Ovary (tissue), 9 donors: ENCODE results near the gene WEE1. TPM values are rescaled to one million over a fixed set of nuclear protein-coding genes. Genes with fewer than 3 reads are reported as not detected.

ENCODE experiments used
- DNase-seq, 5 donors: peaks; one replicate each; pipeline ENCODE4 v3.0.0-alpha.2; 2019 to 2020
- H3K27ac ChIP-seq, 2 donors: fragments of 200-600 bp; one replicate each; pipeline versions ENCODE4 v1.5.1 to v1.8.0; 2019 to 2022
- H3K27me3 ChIP-seq: fragments of 200-600 bp; one replicate; pipeline ENCODE4 v1.8.0; 2022
- H3K36me3 ChIP-seq: fragments of 200-600 bp; sonication (generic); one replicate; pipeline ENCODE4 v1.5.1; 2019
- H3K4me1 ChIP-seq: one replicate; pipeline ENCODE4 v1.8.1; 2013; ENCODE audit warnings: mild to moderate bottlenecking, moderate library complexity; ENCODE audit not compliant: insufficient read depth
- H3K4me3 ChIP-seq: fragments of 200-600 bp; sonication (generic); one replicate; pipeline ENCODE4 v1.5.1; 2017
- H3K9me3 ChIP-seq, 2 donors: fragments of 200-600 bp in 1 of 2; sonication (generic) in 1 of 2; one replicate each; pipeline versions ENCODE4 v1.5.1 to v1.8.1; 2013 to 2019; ENCODE audit warnings: mild to moderate bottlenecking in 1 of 2, moderate library complexity in 1 of 2
- EP300 ChIP-seq: sonication (generic); formaldehyde crosslinking; IDR thresholded peaks from one replicate; pipeline ENCODE4 v1.6.1; 2017; ENCODE audit warnings: antibody characterized with exemption
- POLR2A ChIP-seq: fragments of 450-650 bp; IDR thresholded peaks from one replicate; pipeline ENCODE4 v1.6.1; 2017; ENCODE audit warnings: antibody characterized with exemption, mild to moderate bottlenecking, moderate library complexity
- WGBS, 3 donors: extraction: QIAGEN DNeasy Blood & Tissue Kit in 1 of 3; methylation state at CpG; one replicate each; pipeline versions ENCODE4 v1.1.5 to v1.1.7; 2013 to 2017; 5-methylcytosine and 5-hydroxymethylcytosine counted together
- intact Hi-C, 4 donors: fragments of 100-400 bp; cut with DNase I; formaldehyde crosslinking; loops; one replicate each; pipeline versions ENCODE4 v1.11.0 to v1.15.1; 2022 to 2023
- polyA plus RNA-seq, 2 donors: library from polyadenylated mRNA; stranded (reverse); fragments of 200-250 nt in 1 of 2; fragments of 350-450 nt in 1 of 2; fragmentation: Illumina TruSeq in 1 of 2; extraction: RNeasy Lipid Tissue Mini Kit (QIAGEN cat#74804) in 1 of 2; gene quantifications; one replicate each; pipeline ENCODE4 v1.2.3, GENCODE V29; 2013 to 2014
- total RNA-seq, 7 donors: library from RNA; depleted of rRNA in 2 of 7; stranded (reverse); fragments of >200 nt in 2 of 7; fragmentation: NEBNext Ultra II Directional in 3 of 7; extraction: Animal tissue kit (Norgen Biotek cat#: 25700) in 3 of 7; gene quantifications; one replicate each; pipeline versions ENCODE4 v1.1.0 to v1.2.4, GENCODE V29; 2016 to 2023
- TF ChIP-seq, protein P1 (sequence below), 3 donors: fragments of 450-650 bp in 2 of 3; fragments of 200-600 bp in 1 of 3; IDR thresholded peaks; one replicate each; pipeline versions ENCODE4 v1.5.1 to v1.8.0; 2016 to 2022; ENCODE audit warnings: antibody characterized with exemption in 3 of 3, mild to moderate bottlenecking in 1 of 3
- donor health status: DM: no; HTN: no; CAD: no; lungs with moderate emphysema.
- donor health status: DM: no; HTN: no; CAD: no.
- donor health status: Bipolar disorder and iron deficiency.
- donor health status: DM: yes; HTN: yes; CAD: no.
- donor health status: DM: no; HTN: no; CAD: no.
- donor health status: DM: yes; HTN: yes; CAD: no.

Gene WEE1
- total and polyA plus RNA-seq, 9 donors, result 10.5 to 55.4 (median 21.6) TPM

DNA sequence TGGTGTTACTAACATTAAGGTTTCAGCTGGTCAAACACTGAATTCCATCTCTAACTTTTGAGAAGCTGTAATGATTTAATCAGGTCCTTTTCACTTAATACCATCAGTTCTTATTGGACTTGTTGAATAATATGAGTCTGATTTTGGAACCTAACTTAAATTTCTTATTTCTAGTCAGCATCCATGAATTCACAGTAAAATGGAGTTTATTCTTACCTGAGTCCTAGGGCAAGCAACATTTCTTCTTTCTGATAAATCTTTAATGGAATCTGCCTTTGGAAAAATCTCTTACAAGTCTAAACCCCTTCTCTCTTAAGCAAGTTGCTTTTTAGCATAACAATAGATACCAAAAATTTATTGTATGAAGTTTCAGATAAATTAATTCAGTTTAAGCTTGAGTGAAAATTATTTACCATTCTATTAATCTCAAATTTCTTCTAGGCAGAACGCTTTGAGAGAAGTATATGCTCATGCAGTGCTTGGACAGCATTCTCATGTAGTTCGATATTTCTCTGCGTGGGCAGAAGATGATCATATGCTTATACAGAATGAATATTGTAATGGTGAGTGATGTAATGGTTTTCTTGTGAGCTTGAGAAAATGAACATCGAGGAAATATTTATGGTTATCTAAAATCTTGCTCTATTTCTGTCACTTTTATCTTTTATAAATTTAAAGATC lies 3.4 kb downstream of the WEE1 start:
- no peaks in the 10 kb centered on the region for H3K4me1 ChIP-seq
- intact Hi-C loops, result no loop called here
- DNase-seq, result no peak
- no peaks in the 10 kb centered on the region for H3K36me3 ChIP-seq
- H3K4me3 ChIP-seq, result peak overlapping the region; percentile 80
- H3K27ac ChIP-seq, result no peak overlapping the region
- no peaks in the 10 kb centered on the region for H3K9me3 ChIP-seq
- no peaks in the 10 kb centered on the region for H3K27me3 ChIP-seq
- TF ChIP-seq POLR2A (no peak), EP300 (no peak)
- TF ChIP-seq, protein P1, sequence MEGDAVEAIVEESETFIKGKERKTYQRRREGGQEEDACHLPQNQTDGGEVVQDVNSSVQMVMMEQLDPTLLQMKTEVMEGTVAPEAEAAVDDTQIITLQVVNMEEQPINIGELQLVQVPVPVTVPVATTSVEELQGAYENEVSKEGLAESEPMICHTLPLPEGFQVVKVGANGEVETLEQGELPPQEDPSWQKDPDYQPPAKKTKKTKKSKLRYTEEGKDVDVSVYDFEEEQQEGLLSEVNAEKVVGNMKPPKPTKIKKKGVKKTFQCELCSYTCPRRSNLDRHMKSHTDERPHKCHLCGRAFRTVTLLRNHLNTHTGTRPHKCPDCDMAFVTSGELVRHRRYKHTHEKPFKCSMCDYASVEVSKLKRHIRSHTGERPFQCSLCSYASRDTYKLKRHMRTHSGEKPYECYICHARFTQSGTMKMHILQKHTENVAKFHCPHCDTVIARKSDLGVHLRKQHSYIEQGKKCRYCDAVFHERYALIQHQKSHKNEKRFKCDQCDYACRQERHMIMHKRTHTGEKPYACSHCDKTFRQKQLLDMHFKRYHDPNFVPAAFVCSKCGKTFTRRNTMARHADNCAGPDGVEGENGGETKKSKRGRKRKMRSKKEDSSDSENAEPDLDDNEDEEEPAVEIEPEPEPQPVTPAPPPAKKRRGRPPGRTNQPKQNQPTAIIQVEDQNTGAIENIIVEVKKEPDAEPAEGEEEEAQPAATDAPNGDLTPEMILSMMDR (IDR thresholded peaks at IDR 0.05), result no peak
- WGBS, 3 donors, result 37 to 64% (median 54%) methylated on average over 4 of the region's 4 CpGs

DNA sequence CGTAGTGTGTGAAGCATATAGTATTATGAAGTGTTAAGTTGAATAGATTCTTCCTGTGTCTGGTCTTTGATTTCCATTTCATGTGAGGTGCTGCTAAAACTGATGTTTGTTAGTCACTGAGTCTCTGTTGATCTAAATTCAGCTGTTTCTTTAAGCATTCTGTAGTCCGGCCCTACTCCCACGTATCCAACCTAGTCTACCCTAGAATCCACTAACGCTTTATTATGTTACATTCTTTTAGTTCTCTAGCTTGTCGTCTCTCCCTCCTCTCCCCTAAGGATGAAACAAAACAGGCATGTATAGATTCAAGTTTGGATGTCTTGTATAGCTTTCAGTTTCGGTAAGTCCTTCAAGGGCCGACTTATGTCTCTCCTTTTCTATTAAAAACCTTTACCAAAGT lies 4.1 kb downstream of the WEE1 start:
- 35 to 48% (median 41%) methylated on average over 7 of the region's 7 CpGs for WGBS, 3 donors
- intact Hi-C loops, result no loop called here
- no peaks in the 10 kb centered on the region for H3K4me1 ChIP-seq
- H3K27me3 ChIP-seq, result no peaks in the 10 kb centered on the region
- TF ChIP-seq EP300 (no peak), POLR2A (no peak)
- TF ChIP-seq, protein P1 (IDR thresholded peaks at IDR 0.05), result no peak
- no peak overlapping the region for H3K27ac ChIP-seq
- no peaks in the 10 kb centered on the region for H3K36me3 ChIP-seq
- DNase-seq, result no peak
- H3K9me3 ChIP-seq, result no peaks in the 10 kb centered on the region
- peak overlapping the region; percentile 2 for H3K4me3 ChIP-seq

DNA sequence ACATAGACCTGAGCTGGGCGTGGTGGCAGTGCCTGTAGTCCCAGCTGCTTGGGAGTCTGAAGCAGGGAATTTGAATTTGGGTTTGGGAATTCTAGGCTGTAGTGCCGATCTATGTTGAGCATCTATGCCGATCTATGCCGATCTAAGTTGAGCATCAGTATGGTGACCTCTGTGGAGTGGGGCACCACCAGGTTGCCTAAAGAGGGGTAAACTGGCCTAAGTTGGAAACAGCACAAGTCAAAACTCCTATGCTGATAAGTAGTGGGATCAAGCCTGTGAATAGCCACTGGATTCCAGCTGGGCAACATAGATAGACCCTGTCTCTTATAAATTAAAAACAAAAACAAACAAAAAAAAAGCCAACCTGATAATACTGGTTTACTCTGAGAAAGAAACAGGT lies 7.4 kb downstream of the WEE1 start:
- Histone ChIP-seq H3K4me3 (no peak overlapping the region), H3K9me3 (no peaks in the 10 kb centered on the region), H3K27ac (no peak overlapping the region), H3K36me3 (no peaks in the 10 kb centered on the region), H3K27me3 (no peaks in the 10 kb centered on the region), H3K4me1 (no peaks in the 10 kb centered on the region)
- TF ChIP-seq EP300 (no peak), POLR2A (no peak)
- TF ChIP-seq, protein P1 (IDR thresholded peaks at IDR 0.05), result no peak
- WGBS, 3 donors, result 97 to 99% (median 98%) methylated on average over 4 of the region's 4 CpGs
- no peak for DNase-seq
- intact Hi-C loops, result no loop called here

DNA sequence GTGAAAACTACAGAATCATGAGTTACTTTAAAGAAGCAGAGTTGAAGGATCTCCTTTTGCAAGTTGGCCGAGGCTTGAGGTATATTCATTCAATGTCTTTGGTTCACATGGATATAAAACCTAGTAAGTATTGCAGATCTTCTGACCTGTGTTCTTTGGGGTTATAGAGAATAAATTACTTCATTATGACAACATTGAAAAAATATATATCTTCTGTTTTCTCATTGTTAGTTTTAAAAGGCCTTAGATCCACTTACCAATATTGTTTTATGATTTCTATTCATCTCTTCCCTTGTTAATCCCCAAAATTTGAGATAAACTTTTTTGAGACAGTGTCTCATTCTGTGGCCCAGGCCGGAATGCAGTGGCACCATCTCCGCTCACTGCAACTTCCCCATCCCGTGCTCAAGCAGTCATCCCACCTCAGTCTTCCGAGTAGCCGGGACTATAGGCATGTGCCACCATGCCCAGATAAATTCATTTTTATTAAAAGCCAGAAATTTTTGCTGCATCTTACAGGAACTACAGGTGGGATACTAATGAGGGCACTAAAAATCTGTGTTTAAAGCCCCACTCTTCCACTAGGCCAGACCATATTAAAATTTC lies 8.2 kb downstream of the WEE1 start:
- no peaks in the 10 kb centered on the region for H3K4me1 ChIP-seq
- no peak overlapping the region for H3K4me3 ChIP-seq
- DNase-seq, result no peak
- H3K27me3 ChIP-seq, result no peaks in the 10 kb centered on the region
- no peak for TF ChIP-seq EP300
- no peak for TF ChIP-seq POLR2A
- TF ChIP-seq, protein P1 (IDR thresholded peaks at IDR 0.05), result no peak
- no peak overlapping the region for H3K27ac ChIP-seq
- intact Hi-C loops, result no loop called here
- WGBS, 3 donors, result 96 to 98% (median 97%) methylated on average over 6 of the region's 6 CpGs
- no peaks in the 10 kb centered on the region for H3K36me3 ChIP-seq
- H3K9me3 ChIP-seq, result no peaks in the 10 kb centered on the region
